GM18519 (cell line): Measurements from ENCODE around the gene RACK1.
A peak's percentile ranks its signal among the peaks of the same experiment; 100 is the strongest.

Experiments
- ATAC-seq: cut with Tn5 transposase; IDR thresholded peaks from one replicate; pipeline ENCODE4 v1.9.1; 2021; ENCODE audit warnings: mild to moderate bottlenecking, moderate library complexity; ENCODE audit not compliant: unreplicated experiment, low FRiP score

The RACK1 gene

GRCh38 chr5:181234455-181235306 is 9.0 kb downstream of the RACK1 start:
- no peak for ATAC-seq

- ATAC-seq, result no peak
These were observed 9.8 kb downstream of the RACK1 start for GRCh38 chr5:181233801-181234454.

GRCh38 chr5:181233088-181233800 is 10.5 kb downstream of the RACK1 start:
- ATAC-seq, result no peak

GRCh38 chr5:181232593-181232992 is 11.1 kb downstream of the RACK1 start:
- no peak for ATAC-seq

GRCh38 chr5:181231432-181231831 is 12.3 kb downstream of the RACK1 start:
- ATAC-seq, result no peak

GRCh38 chr5:181230551-181230950 is 13.2 kb downstream of the RACK1 start:
- no peak for ATAC-seq

GRCh38 chr5:181229996-181230395 is 13.7 kb downstream of the RACK1 start:
- no peak for ATAC-seq

GRCh38 chr5:181224390-181225229 is 19.1 kb downstream of the RACK1 start:
- ATAC-seq, result no peak

- ATAC-seq, result no peak
These were observed 19.8 kb downstream of the RACK1 start for GRCh38 chr5:181223729-181224389.

GRCh38 chr5:181223058-181223728 is 20.5 kb downstream of the RACK1 start, which contains the start of gene TRIM41:
Gene TRIM41 (plus strand): TSS chr5:181223281. CDS start chr5:181224000, 719 bp downstream.
- ATAC-seq, result peak; percentile 50

- ATAC-seq, result no peak
These were observed 21.1 kb downstream of the RACK1 start for GRCh38 chr5:181222630-181223057.

GRCh38 chr5:181221792-181222629 is 21.7 kb downstream of the RACK1 start:
- ATAC-seq, result peak; percentile 24

- no peak for ATAC-seq
These were observed 22.5 kb downstream of the RACK1 start for GRCh38 chr5:181221105-181221791.

GRCh38 chr5:181220178-181220515 is 23.6 kb downstream of the RACK1 start:
- ATAC-seq, result no peak

- ATAC-seq, result no peak
These were observed 24.2 kb downstream of the RACK1 start for GRCh38 chr5:181219262-181220177.

GRCh38 chr5:181218795-181219124 is 24.9 kb downstream of the RACK1 start:
- ATAC-seq, result no peak

GRCh38 chr5:181217803-181218062 is 26.0 kb downstream of the RACK1 start:
- ATAC-seq, result no peak
